Lower leg skin (tissue), 3 donors: ENCODE measurements around the gene TAF1B.

Experiments
- CTCF ChIP-seq, 3 donors: fragments of 450-650 bp; IDR thresholded peaks; one replicate each; pipeline ENCODE4 v1.5.1; 2016; ENCODE audit warnings: antibody characterized with exemption in 3 of 3, mild to moderate bottlenecking in 3 of 3, moderate library complexity in 2 of 3
- POLR2A ChIP-seq, 2 donors: fragments of 450-650 bp; IDR thresholded peaks; one replicate each; pipeline ENCODE4 v1.6.1; 2016 to 2017; ENCODE audit warnings: antibody characterized with exemption in 2 of 2, mild to moderate bottlenecking in 1 of 2, moderate library complexity in 1 of 2

GRCh38 chr2:9857814-9858729 lies 14.8 kb downstream of the TAF1B start:
- no peak for TF ChIP-seq CTCF (IDR thresholded peaks at IDR 0.05)
- TF ChIP-seq POLR2A (IDR thresholded peaks at IDR 0.05), result no peak
